Mesothelial cell of epicardium (in vitro differentiated cells): ENCODE measurements around the gene FSIP1. TPM values are rescaled to one million over a fixed set of nuclear protein-coding genes. Genes with fewer than 3 reads are reported as not detected.

ENCODE experiments used
- DNase-seq, 2 experiments: peaks; one replicate each; pipeline ENCODE4 v3.0.0; 2021; ENCODE audit warnings: low spot score in 2 of 2; ENCODE audit not compliant: unreplicated experiment in 2 of 2
- H3K27ac Mint-ChIP-seq: 2 replicates; pipeline ENCODE4 v1.8.0; 2021; ENCODE audit warnings: mixed read lengths
- H3K27me3 Mint-ChIP-seq: 2 replicates; pipeline ENCODE4 v1.8.0; 2021; ENCODE audit warnings: low read depth, mixed read lengths
- H3K36me3 Mint-ChIP-seq: 2 replicates; pipeline ENCODE4 v1.8.0; 2021; ENCODE audit warnings: mixed read lengths
- H3K4me1 Mint-ChIP-seq: 2 replicates; pipeline ENCODE4 v1.8.0; 2021; ENCODE audit warnings: mixed read lengths
- H3K4me3 Mint-ChIP-seq: 2 replicates; pipeline ENCODE4 v1.8.0; 2021; ENCODE audit warnings: mild to moderate bottlenecking, moderate library complexity, mixed read lengths
- H3K9me3 Mint-ChIP-seq: 2 replicates; pipeline ENCODE4 v1.8.0; 2021; ENCODE audit warnings: mixed read lengths
- CTCF ChIP-seq: fragments of 200-600 bp; sonication (generic); IDR thresholded peaks from one replicate; pipeline ENCODE4 v1.5.0; 2021; ENCODE audit warnings: antibody characterized with exemption; ENCODE audit not compliant: unreplicated experiment
- total RNA-seq: library from RNA; stranded (reverse); gene quantifications from 3 replicates; pipeline ENCODE4 v1.2.1, GENCODE V29; 2021

The FSIP1 gene
- total RNA-seq, 1 donor from 2014 or later, result 0.74 TPM

DNA sequence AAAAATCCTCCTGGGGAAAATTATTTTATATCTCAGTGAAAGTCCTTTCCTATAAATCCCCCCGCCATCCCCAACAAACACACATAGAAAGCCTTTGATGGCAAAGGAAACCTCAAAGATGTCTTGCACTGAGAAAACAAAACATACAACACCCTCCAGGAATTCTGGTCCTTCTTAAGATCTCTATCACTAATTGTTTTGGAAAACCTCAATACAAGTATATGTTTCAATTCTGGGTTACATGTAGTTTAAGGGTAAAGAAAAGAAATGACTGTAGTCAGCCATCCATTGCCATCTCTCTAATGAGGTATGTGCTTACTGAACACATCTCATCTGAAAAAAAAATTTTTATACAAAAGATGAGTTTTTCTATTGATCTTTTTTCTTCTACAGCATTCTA is 97.3 kb downstream of the FSIP1 start:
- no peaks in the 10 kb centered on the region for H3K36me3 Mint-ChIP-seq
- H3K27me3 Mint-ChIP-seq, result no peaks in the 10 kb centered on the region
- no peak overlapping the region for H3K4me3 Mint-ChIP-seq
- no peaks in the 10 kb centered on the region for H3K9me3 Mint-ChIP-seq
- DNase-seq, result no peak
- H3K4me1 Mint-ChIP-seq, result peaks cover 17% of the 10 kb centered on the region
- no peak overlapping the region for H3K27ac Mint-ChIP-seq
- no peak for TF ChIP-seq CTCF

DNA sequence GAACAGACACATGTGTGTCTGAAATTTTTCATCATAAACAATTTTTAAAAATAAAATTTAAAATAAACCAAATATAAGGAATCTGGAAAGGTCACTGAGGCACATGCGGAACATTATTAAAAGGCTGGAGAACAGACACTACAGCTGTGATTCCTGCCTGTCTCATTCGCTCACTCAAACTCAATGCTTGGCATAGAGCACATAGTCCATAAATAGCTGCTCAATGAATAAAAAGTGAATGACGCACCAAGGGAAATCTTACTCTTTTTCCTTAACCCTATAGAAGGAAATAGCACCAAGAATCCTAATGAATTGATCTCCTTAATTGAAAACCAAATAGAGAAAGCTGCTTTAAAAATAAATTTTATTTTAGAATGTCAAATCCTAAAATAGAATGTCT is 98.4 kb downstream of the FSIP1 start:
- no peaks in the 10 kb centered on the region for H3K36me3 Mint-ChIP-seq
- H3K4me3 Mint-ChIP-seq, result no peak overlapping the region
- DNase-seq, result no peak
- H3K9me3 Mint-ChIP-seq, result no peaks in the 10 kb centered on the region
- no peaks in the 10 kb centered on the region for H3K27me3 Mint-ChIP-seq
- TF ChIP-seq CTCF, result no peak
- no peak overlapping the region for H3K27ac Mint-ChIP-seq
- H3K4me1 Mint-ChIP-seq, result peaks cover 16% of the 10 kb centered on the region

GRCh38 chr15:39682366-39682765 is 100.3 kb downstream of the FSIP1 start:
- DNase-seq, result no peak
- Mint-ChIP-seq H3K9me3 (no peaks in the 10 kb centered on the region), H3K4me3 (no peak overlapping the region), H3K4me1 (peaks cover 16% of the 10 kb centered on the region), H3K36me3 (no peaks in the 10 kb centered on the region), H3K27ac (no peak overlapping the region), H3K27me3 (no peaks in the 10 kb centered on the region)
- TF ChIP-seq CTCF, result no peak

DNA sequence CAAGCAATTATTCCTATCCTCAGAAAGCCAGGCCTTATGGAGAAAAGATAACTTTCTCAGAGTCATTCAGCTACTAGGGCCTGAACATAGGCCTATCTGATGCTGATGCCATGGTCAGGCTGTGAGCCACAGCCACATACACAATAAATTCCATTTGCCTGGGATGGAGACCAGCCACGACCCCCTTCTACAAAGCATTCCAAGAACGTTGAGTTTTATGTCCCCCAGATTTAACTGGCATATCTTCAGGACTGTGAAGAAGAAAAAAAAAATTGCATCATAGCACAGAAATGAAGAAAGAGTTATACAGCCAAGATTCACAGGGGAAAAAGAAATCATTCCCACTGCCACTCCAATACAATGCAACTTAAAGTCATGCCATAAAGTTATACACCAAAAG is 101.8 kb downstream of the FSIP1 start:
- no peak for TF ChIP-seq CTCF
- Mint-ChIP-seq H3K4me3 (no peak overlapping the region), H3K27me3 (no peaks in the 10 kb centered on the region), H3K27ac (peak overlapping the region; percentile 11), H3K4me1 (peaks cover 14% of the 10 kb centered on the region), H3K9me3 (no peaks in the 10 kb centered on the region), H3K36me3 (no peaks in the 10 kb centered on the region)
- no peak for DNase-seq

- Mint-ChIP-seq H3K36me3 (no peaks in the 10 kb centered on the region), H3K27ac (no peak overlapping the region), H3K4me1 (peaks cover 6% of the 10 kb centered on the region), H3K27me3 (no peaks in the 10 kb centered on the region), H3K4me3 (no peak overlapping the region), H3K9me3 (no peaks in the 10 kb centered on the region)
- TF ChIP-seq CTCF, result no peak
- DNase-seq, result no peak
These were observed 110.0 kb downstream of the FSIP1 start for GRCh38 chr15:39672666-39673065.

DNA sequence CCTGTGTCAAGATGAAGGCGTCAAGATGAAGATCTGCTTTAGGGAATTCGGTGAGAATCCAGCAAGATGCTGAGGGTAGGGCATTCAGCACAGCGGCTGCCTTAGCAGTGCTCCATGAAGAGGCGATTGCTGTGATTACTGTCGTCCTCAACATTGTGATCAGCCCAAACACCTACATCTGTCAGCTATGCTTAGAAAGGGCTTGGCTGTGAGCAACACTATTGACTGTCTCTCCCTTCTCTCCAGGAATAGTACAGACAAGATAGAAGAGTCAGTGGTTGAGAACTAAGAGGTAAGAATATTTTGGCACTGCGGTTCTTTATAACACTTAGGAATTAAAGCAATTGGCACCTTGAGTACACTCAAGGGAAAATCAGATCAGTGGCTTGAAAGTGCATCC is 110.5 kb downstream of the FSIP1 start:
- H3K4me1 Mint-ChIP-seq, result peaks cover 11% of the 10 kb centered on the region
- H3K9me3 Mint-ChIP-seq, result no peaks in the 10 kb centered on the region
- no peaks in the 10 kb centered on the region for H3K27me3 Mint-ChIP-seq
- H3K36me3 Mint-ChIP-seq, result no peaks in the 10 kb centered on the region
- no peak overlapping the region for H3K4me3 Mint-ChIP-seq
- no peak overlapping the region for H3K27ac Mint-ChIP-seq
- TF ChIP-seq CTCF, result no peak
- DNase-seq, result no peak
